SK-N-SH treated with all-trans-retinoic acid at 6 μM for 48 hours (cell line): ENCODE data around the gene AUTS2.

ENCODE experiments used
- ATAC-seq: fragments of 200-7000 bp; cut with Tn5 transposase; 3 replicates; pipeline ENCODE4 v1.9.1; 2020; ENCODE audit warnings: mild to moderate bottlenecking, moderate library complexity
- ARNTL ChIP-seq: fragments of 450-650 bp; formaldehyde crosslinking; IDR thresholded peaks from 2 replicates; pipeline ENCODE4 v1.5.0; 2020; ENCODE audit warnings: low read depth, mild to moderate bottlenecking, moderate library complexity, borderline replicate concordance
- BACH2 ChIP-seq: fragments of 250-450 bp; sonication (Bioruptor Pico); IDR thresholded peaks from 2 replicates; pipeline ENCODE4 v1.9.0; 2021; ENCODE audit warnings: mild to moderate bottlenecking, borderline replicate concordance
- ESRRG ChIP-seq: fragments of 250-450 bp; sonication (Bioruptor Pico); IDR thresholded peaks from 2 replicates; pipeline ENCODE4 v1.6.1; 2021; ENCODE audit warnings: mild to moderate bottlenecking
- GLIS3 ChIP-seq: fragments of 250-450 bp; sonication (Bioruptor Pico); IDR thresholded peaks from 2 replicates; pipeline ENCODE4 v1.5.0; 2020; ENCODE audit warnings: mild to moderate bottlenecking, moderate library complexity
- OSR1 ChIP-seq: fragments of 250-450 bp; sonication (Bioruptor Pico); IDR thresholded peaks from 2 replicates; pipeline ENCODE4 v1.8.0; 2022; ENCODE audit warnings: moderate library complexity, mild to moderate bottlenecking, inconsistent platforms
- PPARA ChIP-seq: fragments of 250-450 bp; sonication (Bioruptor Pico); IDR thresholded peaks from 2 replicates; pipeline ENCODE4 v1.5.0; 2020; ENCODE audit warnings: mild to moderate bottlenecking, borderline replicate concordance
- RARB ChIP-seq: fragments of 250-450 bp; sonication (Bioruptor Pico); IDR thresholded peaks from 2 replicates; pipeline ENCODE4 v1.8.0; 2021; ENCODE audit warnings: mild to moderate bottlenecking, moderate library complexity
- SNAI2 ChIP-seq: fragments of 250-450 bp; sonication (Bioruptor Pico); IDR thresholded peaks from 2 replicates; pipeline ENCODE4 v1.5.0; 2020; ENCODE audit warnings: mild to moderate bottlenecking, moderate library complexity
- TCF4 ChIP-seq: fragments of 250-450 bp; sonication (Bioruptor Pico); IDR thresholded peaks from 2 replicates; pipeline ENCODE4 v1.8.0; 2021; ENCODE audit warnings: mild to moderate bottlenecking, moderate library complexity, borderline replicate concordance
- TOX ChIP-seq: fragments of 250-450 bp; sonication (Bioruptor Pico); IDR thresholded peaks from 2 replicates; pipeline ENCODE4 v1.8.0; 2021; ENCODE audit warnings: mild to moderate bottlenecking, moderate library complexity, borderline replicate concordance
- ZC3H10 ChIP-seq: fragments of 250-450 bp; sonication (Bioruptor Pico); IDR thresholded peaks from 2 replicates; pipeline ENCODE4 v1.5.1; 2021; ENCODE audit warnings: mild to moderate bottlenecking, moderate library complexity
- ZFP30 ChIP-seq: fragments of 450-650 bp; formaldehyde crosslinking; IDR thresholded peaks from 2 replicates; pipeline ENCODE4 v1.5.0; 2022; ENCODE audit warnings: mild to moderate bottlenecking, moderate library complexity
- ZNF565 ChIP-seq: fragments of 450-650 bp; formaldehyde crosslinking; conservative IDR thresholded peaks from 2 replicates; pipeline ENCODE4 v1.5.0; 2020; ENCODE audit warnings: low read depth, mild to moderate bottlenecking, moderate library complexity
- ZNF70 ChIP-seq: fragments of 450-650 bp; formaldehyde crosslinking; IDR thresholded peaks from 2 replicates; pipeline ENCODE4 v1.5.0; 2020; ENCODE audit warnings: mild to moderate bottlenecking, moderate library complexity
- ZNF8 ChIP-seq: fragments of 450-650 bp; formaldehyde crosslinking; IDR thresholded peaks from 2 replicates; pipeline ENCODE4 v1.5.0; 2020; ENCODE audit warnings: mild to moderate bottlenecking, moderate library complexity
- TF ChIP-seq, protein P1 (sequence below): fragments of 250-450 bp; sonication (Bioruptor Pico); IDR thresholded peaks from 2 replicates; pipeline ENCODE4 v1.5.0; 2020; ENCODE audit warnings: mild to moderate bottlenecking, moderate library complexity
- TF ChIP-seq, protein P2 (sequence below): fragments of 250-450 bp; sonication (Bioruptor Pico); IDR thresholded peaks from 2 replicates; pipeline ENCODE4 v1.8.0; 2020; ENCODE audit warnings: mild to moderate bottlenecking, moderate library complexity, borderline replicate concordance
- TF ChIP-seq, protein P3 (sequence below): fragments of 250-450 bp; sonication (Bioruptor Pico); IDR thresholded peaks from 2 replicates; pipeline ENCODE4 v1.5.1; 2021; ENCODE audit warnings: mild to moderate bottlenecking, moderate library complexity
- TF ChIP-seq, protein P4 (sequence below): fragments of 250-450 bp; sonication (Bioruptor Pico); IDR thresholded peaks from 2 replicates; pipeline ENCODE4 v1.5.1; 2020; ENCODE audit warnings: low read depth, mild to moderate bottlenecking, moderate library complexity

Gene AUTS2

DNA sequence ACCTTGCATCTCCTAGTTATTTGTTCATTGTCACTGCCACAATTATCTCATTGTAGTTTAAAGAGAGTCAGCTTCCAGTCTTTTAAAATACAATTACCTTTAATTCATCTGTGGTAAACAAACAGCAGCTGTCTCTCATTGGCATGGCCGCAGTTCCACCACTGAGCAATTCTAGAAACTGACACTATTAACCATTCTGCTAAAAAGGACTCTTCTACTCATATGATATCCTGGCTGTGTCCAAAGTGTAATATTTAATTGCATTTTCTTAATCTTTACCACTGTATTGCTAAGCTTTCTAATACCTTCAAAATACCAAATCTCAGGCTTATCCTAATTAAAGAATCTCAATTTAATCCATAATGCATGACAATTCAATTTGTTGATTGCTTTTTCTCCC lies 639.0 kb downstream of the AUTS2 start:
- TF ChIP-seq, protein P1, sequence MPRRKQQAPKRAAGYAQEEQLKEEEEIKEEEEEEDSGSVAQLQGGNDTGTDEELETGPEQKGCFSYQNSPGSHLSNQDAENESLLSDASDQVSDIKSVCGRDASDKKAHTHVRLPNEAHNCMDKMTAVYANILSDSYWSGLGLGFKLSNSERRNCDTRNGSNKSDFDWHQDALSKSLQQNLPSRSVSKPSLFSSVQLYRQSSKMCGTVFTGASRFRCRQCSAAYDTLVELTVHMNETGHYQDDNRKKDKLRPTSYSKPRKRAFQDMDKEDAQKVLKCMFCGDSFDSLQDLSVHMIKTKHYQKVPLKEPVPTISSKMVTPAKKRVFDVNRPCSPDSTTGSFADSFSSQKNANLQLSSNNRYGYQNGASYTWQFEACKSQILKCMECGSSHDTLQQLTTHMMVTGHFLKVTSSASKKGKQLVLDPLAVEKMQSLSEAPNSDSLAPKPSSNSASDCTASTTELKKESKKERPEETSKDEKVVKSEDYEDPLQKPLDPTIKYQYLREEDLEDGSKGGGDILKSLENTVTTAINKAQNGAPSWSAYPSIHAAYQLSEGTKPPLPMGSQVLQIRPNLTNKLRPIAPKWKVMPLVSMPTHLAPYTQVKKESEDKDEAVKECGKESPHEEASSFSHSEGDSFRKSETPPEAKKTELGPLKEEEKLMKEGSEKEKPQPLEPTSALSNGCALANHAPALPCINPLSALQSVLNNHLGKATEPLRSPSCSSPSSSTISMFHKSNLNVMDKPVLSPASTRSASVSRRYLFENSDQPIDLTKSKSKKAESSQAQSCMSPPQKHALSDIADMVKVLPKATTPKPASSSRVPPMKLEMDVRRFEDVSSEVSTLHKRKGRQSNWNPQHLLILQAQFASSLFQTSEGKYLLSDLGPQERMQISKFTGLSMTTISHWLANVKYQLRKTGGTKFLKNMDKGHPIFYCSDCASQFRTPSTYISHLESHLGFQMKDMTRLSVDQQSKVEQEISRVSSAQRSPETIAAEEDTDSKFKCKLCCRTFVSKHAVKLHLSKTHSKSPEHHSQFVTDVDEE (CRISPR knock-in tag), result no peak
- TF ChIP-seq OSR1 (no peak), TCF4 (CRISPR knock-in tag) (no peak), SNAI2 (CRISPR knock-in tag) (no peak), ZNF565 (CRISPR knock-in tag) (no peak), ESRRG (CRISPR knock-in tag) (no peak), BACH2 (CRISPR knock-in tag) (no peak), GLIS3 (CRISPR knock-in tag) (no peak), ZC3H10 (CRISPR knock-in tag) (no peak)
- no peak for ATAC-seq

DNA sequence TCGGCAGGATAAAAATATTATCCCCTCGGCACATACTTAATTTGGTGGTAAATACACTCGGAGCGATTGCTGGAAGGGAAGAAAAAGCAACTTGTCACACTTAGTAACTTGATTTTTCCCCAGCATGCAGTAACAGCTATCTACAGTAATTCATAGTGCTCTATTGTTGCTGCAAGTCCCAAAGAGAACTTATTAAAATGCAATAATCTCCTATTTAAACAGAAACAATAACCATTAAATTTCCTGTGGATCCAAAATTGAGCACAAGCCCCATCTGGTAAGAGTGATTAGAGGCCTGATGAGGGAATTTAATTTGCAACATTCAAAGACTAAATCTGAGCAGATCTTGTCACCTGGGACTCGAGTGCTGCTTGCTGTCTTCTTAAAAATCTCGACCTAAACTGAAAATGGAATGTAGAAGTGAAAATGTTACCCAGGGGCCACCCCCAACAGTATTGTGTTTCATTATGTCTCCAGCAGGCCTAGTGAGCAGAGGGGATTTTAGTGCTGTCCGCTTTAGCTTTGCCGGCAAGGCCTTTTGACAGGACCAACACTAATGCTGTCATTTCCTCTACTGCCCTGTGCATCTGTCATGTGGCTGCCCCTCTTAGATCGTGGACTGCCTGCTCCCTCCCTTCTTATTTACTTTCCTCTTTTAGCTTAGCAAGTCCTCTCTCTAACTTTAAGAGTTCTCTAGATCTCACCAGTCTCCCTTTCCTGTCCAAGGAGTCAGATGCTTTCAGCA lies 639.7 kb downstream of the AUTS2 start:
- TF ChIP-seq TOX (CRISPR knock-in tag) (no peak), TCF4 (CRISPR knock-in tag) (no peak), ZFP30 (CRISPR knock-in tag) (no peak), SNAI2 (CRISPR knock-in tag) (no peak), ZNF565 (CRISPR knock-in tag) (no peak), PPARA (CRISPR knock-in tag) (no peak), GLIS3 (CRISPR knock-in tag) (no peak), ZNF70 (no peak), ZNF8 (no peak), ARNTL (no peak)
- TF ChIP-seq, protein P2, sequence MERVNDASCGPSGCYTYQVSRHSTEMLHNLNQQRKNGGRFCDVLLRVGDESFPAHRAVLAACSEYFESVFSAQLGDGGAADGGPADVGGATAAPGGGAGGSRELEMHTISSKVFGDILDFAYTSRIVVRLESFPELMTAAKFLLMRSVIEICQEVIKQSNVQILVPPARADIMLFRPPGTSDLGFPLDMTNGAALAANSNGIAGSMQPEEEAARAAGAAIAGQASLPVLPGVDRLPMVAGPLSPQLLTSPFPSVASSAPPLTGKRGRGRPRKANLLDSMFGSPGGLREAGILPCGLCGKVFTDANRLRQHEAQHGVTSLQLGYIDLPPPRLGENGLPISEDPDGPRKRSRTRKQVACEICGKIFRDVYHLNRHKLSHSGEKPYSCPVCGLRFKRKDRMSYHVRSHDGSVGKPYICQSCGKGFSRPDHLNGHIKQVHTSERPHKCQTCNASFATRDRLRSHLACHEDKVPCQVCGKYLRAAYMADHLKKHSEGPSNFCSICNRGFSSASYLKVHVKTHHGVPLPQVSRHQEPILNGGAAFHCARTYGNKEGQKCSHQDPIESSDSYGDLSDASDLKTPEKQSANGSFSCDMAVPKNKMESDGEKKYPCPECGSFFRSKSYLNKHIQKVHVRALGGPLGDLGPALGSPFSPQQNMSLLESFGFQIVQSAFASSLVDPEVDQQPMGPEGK (CRISPR knock-in tag), result no peak
- TF ChIP-seq, protein P1 (CRISPR knock-in tag), result no peak
- peak; percentile 50 for ATAC-seq

DNA sequence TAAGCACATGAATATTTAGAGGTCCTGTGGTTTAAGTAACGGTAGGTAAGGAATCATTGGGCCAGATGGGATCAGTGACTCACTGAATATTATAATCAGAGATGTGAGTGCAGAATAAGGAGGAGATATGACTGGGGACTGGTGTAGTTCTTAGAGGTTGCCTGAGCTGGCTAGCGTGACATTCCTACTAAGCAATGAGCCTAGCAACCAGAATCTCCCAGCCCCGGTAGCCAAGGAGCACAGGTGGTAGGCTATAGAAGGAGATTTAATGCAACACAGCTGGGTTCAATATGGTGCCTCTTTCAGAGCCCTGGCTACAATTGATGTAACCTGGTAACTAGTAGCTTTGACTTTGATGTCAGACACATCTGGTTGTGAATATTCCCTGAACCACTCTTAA lies 641.6 kb downstream of the AUTS2 start:
- TF ChIP-seq PPARA (CRISPR knock-in tag) (no peak), ZNF70 (no peak), RARB (CRISPR knock-in tag) (no peak)
- TF ChIP-seq, protein P3, sequence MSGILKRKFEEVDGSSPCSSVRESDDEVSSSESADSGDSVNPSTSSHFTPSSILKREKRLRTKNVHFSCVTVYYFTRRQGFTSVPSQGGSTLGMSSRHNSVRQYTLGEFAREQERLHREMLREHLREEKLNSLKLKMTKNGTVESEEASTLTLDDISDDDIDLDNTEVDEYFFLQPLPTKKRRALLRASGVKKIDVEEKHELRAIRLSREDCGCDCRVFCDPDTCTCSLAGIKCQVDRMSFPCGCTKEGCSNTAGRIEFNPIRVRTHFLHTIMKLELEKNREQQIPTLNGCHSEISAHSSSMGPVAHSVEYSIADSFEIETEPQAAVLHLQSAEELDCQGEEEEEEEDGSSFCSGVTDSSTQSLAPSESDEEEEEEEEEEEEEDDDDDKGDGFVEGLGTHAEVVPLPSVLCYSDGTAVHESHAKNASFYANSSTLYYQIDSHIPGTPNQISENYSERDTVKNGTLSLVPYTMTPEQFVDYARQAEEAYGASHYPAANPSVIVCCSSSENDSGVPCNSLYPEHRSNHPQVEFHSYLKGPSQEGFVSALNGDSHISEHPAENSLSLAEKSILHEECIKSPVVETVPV (CRISPR knock-in tag), result no peak
- TF ChIP-seq, protein P4, sequence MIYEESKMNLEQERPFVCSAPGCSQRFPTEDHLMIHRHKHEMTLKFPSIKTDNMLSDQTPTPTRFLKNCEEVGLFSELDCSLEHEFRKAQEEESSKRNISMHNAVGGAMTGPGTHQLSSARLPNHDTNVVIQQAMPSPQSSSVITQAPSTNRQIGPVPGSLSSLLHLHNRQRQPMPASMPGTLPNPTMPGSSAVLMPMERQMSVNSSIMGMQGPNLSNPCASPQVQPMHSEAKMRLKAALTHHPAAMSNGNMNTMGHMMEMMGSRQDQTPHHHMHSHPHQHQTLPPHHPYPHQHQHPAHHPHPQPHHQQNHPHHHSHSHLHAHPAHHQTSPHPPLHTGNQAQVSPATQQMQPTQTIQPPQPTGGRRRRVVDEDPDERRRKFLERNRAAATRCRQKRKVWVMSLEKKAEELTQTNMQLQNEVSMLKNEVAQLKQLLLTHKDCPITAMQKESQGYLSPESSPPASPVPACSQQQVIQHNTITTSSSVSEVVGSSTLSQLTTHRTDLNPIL (CRISPR knock-in tag), result no peak

More for the DNA sequence above, 641.6 kb downstream of the AUTS2 start:
- no peak for ATAC-seq
